Activated CD8-positive, alpha-beta memory T cell treated with anti-CD3 and anti-CD28 coated beads, Interleukin-2, amount 50 U/mL, for 4 hours (primary cell): ENCODE data around the gene RBM27.
"Not testable (repeated sequence)": the region's sequence is repeated elsewhere in the genome, so short reads cannot be mapped to it uniquely, and the experiment has no call there.

Source experiments
- DNase-seq: peaks from one replicate; pipeline ENCODE4 v3.0.0-alpha.2; 2020

Gene RBM27

DNA sequence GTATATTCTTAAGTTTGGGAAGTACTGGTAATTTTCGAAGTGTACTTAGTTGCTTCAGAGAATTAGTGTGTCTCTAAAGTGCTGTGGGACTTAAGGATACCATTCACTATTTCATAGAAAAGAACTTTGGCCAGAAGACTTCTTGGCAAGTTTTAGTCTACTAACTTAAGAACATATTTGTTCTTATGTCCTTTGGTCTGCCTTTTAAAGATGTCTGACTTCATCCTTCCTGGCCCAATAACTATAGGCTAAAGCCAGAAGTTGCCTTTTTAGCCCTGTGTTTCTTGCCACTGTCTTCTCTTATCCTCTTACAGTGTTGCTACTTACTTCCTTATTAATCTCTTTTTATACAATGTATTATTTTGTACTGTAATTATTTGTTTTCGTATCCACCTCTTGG lies 6.3 kb downstream of the RBM27 start:
- no peak for DNase-seq

DNA sequence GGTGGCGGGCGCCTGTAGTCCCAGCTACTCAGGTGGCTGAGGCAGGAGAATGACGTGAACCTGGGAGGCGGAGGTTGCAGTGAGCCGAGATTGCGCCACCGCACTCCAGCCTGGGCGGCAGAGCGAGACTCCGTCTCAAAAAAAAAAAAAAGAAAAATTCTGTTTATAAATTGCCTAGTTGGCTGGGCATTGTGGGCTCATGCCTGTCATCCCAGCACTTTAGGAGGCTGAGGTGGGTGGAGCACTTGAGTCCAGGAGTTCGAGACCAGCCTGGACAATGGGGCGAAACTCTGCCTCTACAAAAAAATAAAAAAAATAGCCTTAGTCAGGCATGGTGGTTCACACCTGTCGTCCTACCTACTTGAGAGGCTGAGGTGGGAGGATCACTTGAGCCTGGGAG lies 7.4 kb downstream of the RBM27 start:
- not testable (repeated sequence) for DNase-seq

DNA sequence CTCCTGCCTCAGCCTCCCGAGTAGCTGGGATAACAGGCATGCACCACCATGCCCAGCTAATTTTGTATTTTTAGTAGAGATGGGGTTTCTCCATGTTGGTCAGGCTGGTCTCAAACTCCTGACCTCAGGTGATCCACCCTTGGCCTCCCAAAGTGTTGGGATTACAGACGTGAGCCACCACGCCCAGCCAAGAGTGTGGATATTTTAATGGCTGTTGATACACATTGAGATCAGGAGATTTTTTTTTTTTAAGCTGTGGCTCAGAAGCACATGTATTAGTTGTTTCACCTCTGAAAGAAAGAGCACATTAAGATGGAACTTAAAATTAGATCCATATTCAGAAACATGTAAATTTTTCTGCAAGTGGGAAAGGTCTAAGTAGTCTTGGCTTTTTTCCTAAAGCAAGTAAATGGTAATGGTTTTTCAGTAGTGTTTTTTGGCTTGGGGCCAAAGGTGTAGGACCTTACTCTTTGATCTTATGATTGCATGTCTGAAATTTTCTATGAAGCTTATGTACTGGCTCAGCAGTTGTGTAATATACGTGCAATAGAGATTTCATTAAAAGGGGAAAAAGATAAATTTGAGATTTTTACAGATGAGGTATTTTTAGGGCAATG lies 9.9 kb downstream of the RBM27 start:
- DNase-seq: no peak

DNA sequence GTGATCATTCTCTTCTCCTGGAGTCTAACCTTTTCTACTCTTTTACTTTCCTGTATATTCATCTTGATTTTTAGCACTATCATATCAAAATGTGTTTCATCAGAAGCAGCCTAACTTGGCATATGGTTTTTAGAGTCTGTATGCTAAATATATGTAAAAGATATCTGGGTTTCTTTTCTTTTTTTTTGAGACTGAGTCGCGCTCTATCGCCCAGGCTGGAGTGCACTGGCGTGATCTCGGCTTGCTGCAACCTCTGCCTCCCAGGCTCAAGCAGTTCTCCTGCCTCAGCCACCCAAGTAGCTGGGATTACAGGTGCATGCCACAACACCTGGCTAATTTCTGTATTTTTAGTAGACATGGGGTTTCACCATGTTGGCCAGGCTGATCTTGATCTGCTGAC lies 11.5 kb downstream of the RBM27 start:
- DNase-seq: not testable (repeated sequence)

GRCh38 chr5:146218168-146218567 lies 14.8 kb downstream of the RBM27 start:
- DNase-seq: no peak

- DNase-seq: no peak
These were observed 15.8 kb downstream of the RBM27 start for GRCh38 chr5:146219243-146219642.

DNA sequence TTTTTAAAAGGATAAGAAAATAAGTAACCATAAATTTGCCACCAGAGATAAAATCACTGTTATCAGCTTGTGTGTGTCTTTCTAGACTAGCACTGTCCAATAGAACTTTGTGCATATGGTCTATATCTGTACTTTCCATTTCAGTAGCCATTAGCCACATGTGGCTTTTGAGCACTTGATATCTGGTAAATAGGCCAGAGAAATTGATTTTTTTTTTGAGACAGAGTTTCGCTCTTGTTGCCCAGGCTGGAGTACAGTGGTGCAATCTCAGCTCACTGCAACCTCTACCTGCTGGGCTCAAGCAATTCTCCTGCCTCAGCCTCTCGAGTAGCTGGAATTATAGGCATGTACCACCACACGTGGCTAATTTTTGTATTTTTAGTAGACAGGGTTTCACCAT lies 17.8 kb downstream of the RBM27 start:
- DNase-seq: no peak

- no peak for DNase-seq
These were observed 18.6 kb downstream of the RBM27 start for GRCh38 chr5:146222005-146222404.

GRCh38 chr5:146223179-146223578 lies 19.8 kb downstream of the RBM27 start:
- no peak for DNase-seq

DNA sequence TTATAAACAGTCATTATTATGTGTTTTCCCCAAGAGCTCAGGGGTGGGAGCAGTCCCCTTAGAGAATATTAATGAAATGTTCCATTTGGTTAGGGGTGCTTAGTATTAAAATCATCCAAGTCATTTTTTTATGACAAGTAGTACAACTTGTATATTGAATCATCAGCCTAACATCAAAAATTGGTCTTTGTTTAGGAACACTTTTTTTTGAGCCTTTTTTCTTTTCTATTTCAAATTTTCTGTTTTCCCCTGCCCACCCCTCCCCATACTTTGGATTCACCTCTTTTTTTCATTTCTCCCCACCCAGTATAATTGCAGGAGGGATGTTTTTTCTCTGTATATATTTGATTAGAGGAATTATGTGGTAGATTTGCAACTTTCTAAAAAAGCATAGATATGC lies 25.8 kb downstream of the RBM27 start:
- no peak for DNase-seq

DNA sequence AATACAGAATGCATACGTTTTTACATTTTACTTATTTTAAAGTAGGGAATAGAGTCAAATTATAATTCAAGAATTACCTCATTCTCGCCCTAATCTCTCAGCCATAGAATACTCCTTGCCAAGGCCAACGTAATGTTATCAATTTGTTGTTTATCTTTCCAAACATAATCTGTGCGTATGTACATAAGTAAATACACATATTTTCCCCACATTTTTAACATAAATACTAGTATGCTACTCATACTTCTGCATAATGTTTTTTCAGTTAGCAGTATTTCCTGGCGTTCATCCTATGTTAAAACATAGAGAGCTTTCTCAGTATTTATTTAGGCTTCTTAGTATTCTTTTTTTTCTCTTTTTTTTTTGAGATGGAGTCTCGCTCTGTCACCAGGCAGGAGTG lies 28.8 kb downstream of the RBM27 start:
- DNase-seq: no peak

- no peak for DNase-seq
These were observed 30.0 kb downstream of the RBM27 start for GRCh38 chr5:146233441-146233840.

DNA sequence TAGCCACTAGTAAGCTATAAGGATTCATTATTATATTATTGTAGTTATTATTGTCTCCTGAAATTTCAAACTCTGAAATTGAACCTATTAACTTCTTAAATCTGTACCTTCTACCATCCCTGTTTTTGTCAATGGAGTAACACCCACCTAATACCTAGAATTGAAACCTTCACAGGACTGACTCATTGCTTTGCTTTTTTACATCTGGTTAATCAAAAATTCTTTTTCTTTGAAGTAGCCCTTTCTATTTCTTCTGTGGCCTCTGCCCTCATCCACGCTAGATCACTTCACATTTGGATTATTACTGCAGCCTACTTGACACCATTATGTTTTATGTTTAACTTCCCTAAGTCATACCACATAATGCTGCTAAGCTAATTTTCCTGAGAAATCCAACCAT lies 35.6 kb downstream of the RBM27 start:
- DNase-seq: no peak

DNA sequence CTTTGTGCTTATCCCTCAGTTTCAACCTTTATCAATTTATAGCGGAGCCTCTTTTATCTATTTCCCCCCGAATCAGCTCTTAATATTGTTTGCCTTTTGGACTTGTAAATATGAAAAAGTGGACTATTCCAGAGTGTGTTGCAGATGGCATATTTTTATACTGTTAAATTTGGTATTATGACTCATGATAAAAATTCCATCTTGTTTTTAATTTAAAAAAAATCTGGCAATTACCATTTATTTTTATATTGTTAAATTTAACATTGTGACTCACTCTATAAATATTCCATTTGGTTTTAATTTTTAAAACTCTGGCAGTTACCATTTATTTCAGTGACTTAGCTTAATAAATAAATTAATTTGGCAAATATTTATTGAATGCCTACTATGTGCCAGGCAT lies 37.5 kb downstream of the RBM27 start:
- DNase-seq: no peak

DNA sequence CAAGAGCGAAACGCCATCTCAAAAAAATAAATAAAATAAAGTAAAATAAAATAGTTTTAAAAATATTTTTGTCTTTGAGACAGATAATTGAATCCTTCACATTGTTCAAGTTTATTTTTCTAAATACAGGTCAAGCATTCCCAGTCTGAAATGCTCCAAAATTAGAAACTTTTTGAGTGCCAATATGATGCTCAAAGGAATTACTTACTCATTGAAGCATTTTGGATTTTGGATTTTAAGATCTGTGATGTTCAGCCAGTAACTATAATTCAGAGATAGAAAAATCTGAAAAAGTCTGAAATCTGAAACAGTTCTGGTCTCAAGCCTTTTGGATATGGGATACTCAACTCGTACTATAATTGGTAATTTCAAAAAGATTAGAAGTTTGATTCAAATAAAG lies 39.8 kb downstream of the RBM27 start:
- no peak for DNase-seq

GRCh38 chr5:146248561-146248960 lies 45.2 kb downstream of the RBM27 start:
- no peak for DNase-seq

GRCh38 chr5:146249801-146250200 lies 46.4 kb downstream of the RBM27 start:
- DNase-seq: no peak
